Astrocyte (in vitro differentiated cells and primary cell): ENCODE results near the gene ASPSCR1.

Experiments
- EZH2 ChIP-seq: IDR thresholded peaks from 2 replicates; pipeline ENCODE4 v1.6.1; 2012; ENCODE audit warnings: mild to moderate bottlenecking, low read length, inconsistent platforms; ENCODE audit not compliant: insufficient read depth
- TF ChIP-seq, protein P1 (sequence below): IDR thresholded peaks from 2 replicates; pipeline ENCODE4 v1.5.1; 2011; ENCODE audit warnings: low read depth, mild to moderate bottlenecking, inconsistent platforms, low read length, moderate library complexity; ENCODE audit not compliant: insufficient read depth

DNA sequence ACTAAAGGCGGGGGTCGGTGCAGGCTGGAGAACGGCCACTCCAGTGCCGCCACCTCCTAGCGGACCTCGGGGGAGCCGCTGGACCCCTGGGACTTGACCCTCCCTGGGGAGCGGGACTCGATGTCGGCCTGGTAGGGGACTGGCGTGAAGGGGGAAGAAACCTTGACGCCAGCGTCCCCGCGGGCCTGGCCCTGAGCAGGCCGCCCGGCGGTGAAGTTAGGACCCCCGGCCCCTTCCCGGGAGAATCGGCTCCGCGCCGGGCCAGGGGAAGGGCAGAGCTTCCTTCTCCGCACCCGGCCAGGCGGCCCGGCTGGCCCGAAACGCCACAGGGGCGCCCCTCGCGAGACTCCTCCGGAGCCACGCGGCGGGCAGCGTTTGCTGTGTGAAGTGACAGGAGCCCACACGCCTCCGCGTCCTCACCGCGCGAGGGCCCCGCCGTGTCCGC lies 87.8 kb downstream of the ASPSCR1 start:
- TF ChIP-seq, protein P1, sequence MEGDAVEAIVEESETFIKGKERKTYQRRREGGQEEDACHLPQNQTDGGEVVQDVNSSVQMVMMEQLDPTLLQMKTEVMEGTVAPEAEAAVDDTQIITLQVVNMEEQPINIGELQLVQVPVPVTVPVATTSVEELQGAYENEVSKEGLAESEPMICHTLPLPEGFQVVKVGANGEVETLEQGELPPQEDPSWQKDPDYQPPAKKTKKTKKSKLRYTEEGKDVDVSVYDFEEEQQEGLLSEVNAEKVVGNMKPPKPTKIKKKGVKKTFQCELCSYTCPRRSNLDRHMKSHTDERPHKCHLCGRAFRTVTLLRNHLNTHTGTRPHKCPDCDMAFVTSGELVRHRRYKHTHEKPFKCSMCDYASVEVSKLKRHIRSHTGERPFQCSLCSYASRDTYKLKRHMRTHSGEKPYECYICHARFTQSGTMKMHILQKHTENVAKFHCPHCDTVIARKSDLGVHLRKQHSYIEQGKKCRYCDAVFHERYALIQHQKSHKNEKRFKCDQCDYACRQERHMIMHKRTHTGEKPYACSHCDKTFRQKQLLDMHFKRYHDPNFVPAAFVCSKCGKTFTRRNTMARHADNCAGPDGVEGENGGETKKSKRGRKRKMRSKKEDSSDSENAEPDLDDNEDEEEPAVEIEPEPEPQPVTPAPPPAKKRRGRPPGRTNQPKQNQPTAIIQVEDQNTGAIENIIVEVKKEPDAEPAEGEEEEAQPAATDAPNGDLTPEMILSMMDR = no peak
- TF ChIP-seq EZH2 = no peak
